K562 (cell line): ENCODE results near the gene YOD1.

Experiments
- CTCF ChIP-seq, 3 experiments: IDR thresholded peaks in 2 of 3; conservative IDR thresholded peaks in 1 of 3; 2 replicates each; pipeline ENCODE4 v1.5.1; 2011 to 2012; ENCODE audit warnings: low read length in 3 of 3, mild to moderate bottlenecking in 3 of 3, control low read depth in 2 of 3, improper control_type of control experiment in 1 of 3, inconsistent platforms in 1 of 3, low read depth in 1 of 3, mixed read lengths in 1 of 3, moderate library complexity in 1 of 3; ENCODE audit not compliant: insufficient read depth in 2 of 3
- EGR1 ChIP-seq: fragments of 450-650 bp; conservative IDR thresholded peaks from 2 replicates; pipeline ENCODE4 v1.6.1; 2017; ENCODE audit warnings: mild to moderate bottlenecking
- FOXJ3 ChIP-seq: sonication (generic); formaldehyde crosslinking; IDR thresholded peaks from 2 replicates; pipeline ENCODE4 v1.4.0; 2020; ENCODE audit warnings: mild to moderate bottlenecking, missing genetic modification reagents
- HMGXB4 ChIP-seq: sonication (generic); formaldehyde crosslinking; IDR thresholded peaks from 2 replicates; pipeline ENCODE4 v1.8.1; 2023; ENCODE audit warnings: mild to moderate bottlenecking, missing genetic modification reagents
- JUNB ChIP-seq: fragments of 450-650 bp; formaldehyde crosslinking; conservative IDR thresholded peaks from 2 replicates; pipeline ENCODE4 v1.4.0; 2020; ENCODE audit warnings: mild to moderate bottlenecking
- RCOR1 ChIP-seq, 2 experiments: IDR thresholded peaks; 2 replicates each; pipeline ENCODE4 v1.6.1; 2012; ENCODE audit warnings: low read depth in 2 of 2, low read length in 2 of 2, borderline replicate concordance in 1 of 2, improper control_type of control experiment in 1 of 2
- ZC3H8 ChIP-seq: fragments of 450-650 bp; IDR thresholded peaks from 2 replicates; pipeline ENCODE4 v1.6.1; 2017
- ZZZ3 ChIP-seq: fragments of 450-650 bp; IDR thresholded peaks from 2 replicates; pipeline ENCODE4 v1.6.1; 2016; ENCODE audit warnings: antibody characterized with exemption, mild to moderate bottlenecking, moderate library complexity

GRCh38 chr1:207058252-207058651 lies 7.2 kb upstream of the YOD1 start:
- TF ChIP-seq EGR1, result no peak
- no peak for TF ChIP-seq FOXJ3 (CRISPR knock-in tag)
- no peak for TF ChIP-seq HMGXB4
- TF ChIP-seq ZC3H8, result no peak
- TF ChIP-seq JUNB (CRISPR knock-in tag), result no peak
- TF ChIP-seq RCOR1 (IDR thresholded peaks at IDR 0.05; ENCODE audit: borderline replicate concordance in 1 of 2, low read depth in 2 of 2, low read length in 2 of 2), result no peak
- TF ChIP-seq CTCF (IDR thresholded peaks at IDR 0.05 in 2 of 3, conservative IDR thresholded peaks at IDR 0.05 in 1 of 3; ENCODE audit: insufficient read depth in 2 of 3, low read depth in 1 of 3, low read length in 3 of 3), result no peak
- TF ChIP-seq ZZZ3, result no peak
